GM19238 (cell line): ENCODE measurements around the gene PRR12.
A peak's percentile ranks its signal among the peaks of the same experiment; 100 is the strongest.

Experiments
- DNase-seq: peaks from one replicate; pipeline ENCODE4 v3.0.0; 2011; ENCODE audit warnings: low spot score; ENCODE audit not compliant: insufficient read length

Gene PRR12

GRCh38 chr19:49565261-49565660 lies 25.7 kb upstream of the PRR12 start:
- DNase-seq: no peak

DNA sequence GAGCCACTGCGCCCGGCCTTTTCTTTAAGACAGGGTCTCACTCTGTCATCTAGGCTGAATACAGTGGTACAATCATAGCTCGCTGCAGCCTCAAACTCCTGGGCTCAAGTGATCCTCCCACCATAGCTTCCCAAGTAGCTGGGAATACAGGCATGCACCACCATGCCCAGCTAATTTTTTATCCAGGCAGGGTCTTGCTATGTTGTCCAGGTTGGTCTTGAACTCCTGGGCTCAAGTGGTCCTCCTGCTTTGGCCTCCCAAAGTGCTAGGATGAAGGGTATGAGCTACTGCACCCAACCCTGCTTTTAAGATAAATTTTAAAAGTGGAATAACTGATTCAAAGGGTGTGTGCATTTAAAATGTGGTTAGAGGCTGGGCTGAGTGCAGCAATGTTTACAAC lies 24.7 kb upstream of the PRR12 start:
- DNase-seq: no peak

GRCh38 chr19:49567861-49568441 lies 23.0 kb upstream of the PRR12 start:
- no peak for DNase-seq

GRCh38 chr19:49570138-49570856 lies 20.7 kb upstream of the PRR12 start:
- peak; percentile 78 for DNase-seq

- no peak for DNase-seq
Observed at GRCh38 chr19:49570997-49571676, 19.8 kb upstream of the PRR12 start.

DNA sequence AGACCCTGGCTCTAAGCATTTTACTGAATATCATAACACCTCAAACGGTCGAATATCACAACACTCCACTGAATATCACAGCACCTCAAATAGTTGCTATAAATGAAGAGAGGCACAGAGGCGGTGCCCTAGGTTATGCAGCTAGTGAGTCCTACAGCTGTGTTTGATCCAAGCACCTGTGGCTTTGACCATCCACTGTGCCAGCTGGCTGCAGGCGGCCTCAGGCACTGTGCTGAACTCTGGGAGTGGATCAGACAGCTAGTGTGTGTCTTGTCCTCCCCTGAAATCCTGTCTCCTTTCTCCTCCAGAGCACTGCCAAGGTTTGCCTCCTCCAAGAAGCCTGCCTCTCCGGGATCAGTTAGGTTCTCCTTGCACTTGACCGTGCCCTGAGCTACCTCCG lies 18.0 kb upstream of the PRR12 start:
- DNase-seq: no peak

DNA sequence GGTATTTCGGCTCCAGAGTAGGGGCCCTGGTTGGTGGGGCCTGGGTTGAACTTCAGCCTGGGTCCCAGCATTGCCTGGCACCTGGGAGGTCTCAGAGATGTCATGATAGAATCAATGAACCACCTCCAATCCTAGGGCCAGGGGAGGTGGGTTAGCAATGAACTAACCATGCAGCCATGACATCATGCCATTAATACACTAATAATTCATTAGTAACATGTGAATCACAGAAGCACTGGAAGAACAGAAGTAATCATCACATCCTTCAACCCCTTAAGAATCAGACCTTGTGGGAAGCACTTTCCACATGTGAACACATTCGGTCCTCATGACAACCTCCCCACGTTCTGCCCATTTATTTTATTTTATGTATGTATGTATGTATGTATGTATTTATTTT lies 17.6 kb upstream of the PRR12 start:
- no peak for DNase-seq

GRCh38 chr19:49574206-49574755 lies 16.7 kb upstream of the PRR12 start:
- DNase-seq: no peak

- no peak for DNase-seq
Observed at GRCh38 chr19:49579193-49579592, 11.8 kb upstream of the PRR12 start.

DNA sequence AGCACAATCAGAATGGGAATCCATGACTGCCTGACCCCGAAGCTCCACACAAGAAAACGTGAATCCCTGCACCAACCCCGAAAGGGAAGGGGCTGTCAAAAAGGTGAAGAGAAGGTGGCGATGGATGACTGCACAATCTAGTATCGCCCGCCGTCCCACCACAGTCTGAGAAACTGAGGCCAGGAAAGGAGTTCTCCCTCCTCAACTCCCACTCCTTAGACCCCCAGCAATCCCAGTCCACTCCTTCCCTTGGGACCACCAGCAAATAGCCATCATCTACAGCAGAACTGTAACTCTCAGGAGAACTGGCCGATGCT lies 11.1 kb upstream of the PRR12 start:
- no peak for DNase-seq

DNA sequence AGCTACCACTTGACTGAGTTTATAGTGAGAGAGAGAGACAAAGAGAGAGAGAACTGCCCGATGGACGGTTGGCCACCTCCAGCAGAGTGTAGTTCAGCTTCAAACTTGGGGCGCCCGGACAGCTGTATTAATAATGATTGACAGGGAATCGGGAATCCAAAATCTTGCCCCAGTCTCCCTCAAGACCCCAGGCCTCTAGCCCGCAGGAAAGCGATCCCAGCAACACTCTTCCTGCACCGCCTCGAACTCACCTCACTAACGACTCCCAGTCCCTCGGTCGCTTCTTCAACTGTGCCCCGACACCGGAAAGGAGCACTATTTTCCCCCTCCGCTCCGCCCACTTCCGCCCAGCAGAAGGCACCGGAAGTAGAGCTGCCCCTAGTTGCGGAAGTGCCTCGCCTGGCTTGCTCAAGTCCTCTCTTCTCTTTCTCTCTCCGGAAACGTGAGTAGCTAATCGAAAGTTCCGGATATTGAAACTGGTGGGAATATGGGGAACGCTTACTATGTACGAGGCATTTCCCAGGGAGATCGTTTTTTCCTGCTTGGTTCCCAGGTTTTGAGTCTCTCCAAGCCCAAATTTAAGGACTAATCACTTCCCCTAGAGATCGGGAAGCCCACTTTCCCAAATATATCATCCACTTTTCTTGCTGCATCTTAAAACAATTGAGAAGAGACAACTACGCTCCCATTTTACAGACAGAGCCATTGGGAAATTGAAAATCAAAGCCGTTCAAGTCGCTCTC lies 10.5 kb upstream of the PRR12 start, which contains the start of gene NOSIP:
NOSIP (minus strand) TSS at position 293 of the 743 bp plus-strand sequence. CDS start 19,865 bp downstream, outside the sequence.
- DNase-seq: peak; percentile 85

GRCh38 chr19:49581007-49581508 lies 9.9 kb upstream of the PRR12 start, which contains the start of gene PRRG2:
Gene PRRG2, plus strand, starts transcription at chr19:49581316. Its CDS starts 1,904 bp downstream, at chr19:49583220.
- DNase-seq: no peak

GRCh38 chr19:49583239-49583638 lies 7.7 kb upstream of the PRR12 start:
- no peak for DNase-seq

GRCh38 chr19:49585023-49585422 lies 6.0 kb upstream of the PRR12 start:
- no peak for DNase-seq

DNA sequence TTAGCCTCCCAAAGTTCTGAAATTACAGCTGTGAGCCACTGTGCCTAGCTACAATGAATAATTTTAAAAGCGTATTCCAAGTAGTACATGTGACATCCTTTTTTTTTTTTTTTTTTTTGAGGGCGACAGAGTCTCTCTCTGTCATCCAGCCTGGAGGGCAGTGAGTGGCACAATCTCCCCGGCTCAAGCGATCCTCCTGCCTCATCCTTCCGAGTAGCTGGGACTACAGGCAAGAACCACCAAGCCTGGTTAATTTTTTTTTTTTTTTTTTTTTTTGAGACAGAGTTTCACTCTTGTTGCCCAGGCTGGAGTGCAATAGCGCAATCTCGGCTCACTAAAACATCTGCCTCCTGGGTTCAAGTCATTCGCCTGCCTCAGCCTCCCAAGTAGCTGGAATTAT lies 3.8 kb upstream of the PRR12 start:
- DNase-seq: no peak

- DNase-seq: no peak
Observed at GRCh38 chr19:49588365-49589122, 2.4 kb upstream of the PRR12 start.

- no peak for DNase-seq
Observed at GRCh38 chr19:49589502-49589905, 1.5 kb upstream of the PRR12 start.

DNA sequence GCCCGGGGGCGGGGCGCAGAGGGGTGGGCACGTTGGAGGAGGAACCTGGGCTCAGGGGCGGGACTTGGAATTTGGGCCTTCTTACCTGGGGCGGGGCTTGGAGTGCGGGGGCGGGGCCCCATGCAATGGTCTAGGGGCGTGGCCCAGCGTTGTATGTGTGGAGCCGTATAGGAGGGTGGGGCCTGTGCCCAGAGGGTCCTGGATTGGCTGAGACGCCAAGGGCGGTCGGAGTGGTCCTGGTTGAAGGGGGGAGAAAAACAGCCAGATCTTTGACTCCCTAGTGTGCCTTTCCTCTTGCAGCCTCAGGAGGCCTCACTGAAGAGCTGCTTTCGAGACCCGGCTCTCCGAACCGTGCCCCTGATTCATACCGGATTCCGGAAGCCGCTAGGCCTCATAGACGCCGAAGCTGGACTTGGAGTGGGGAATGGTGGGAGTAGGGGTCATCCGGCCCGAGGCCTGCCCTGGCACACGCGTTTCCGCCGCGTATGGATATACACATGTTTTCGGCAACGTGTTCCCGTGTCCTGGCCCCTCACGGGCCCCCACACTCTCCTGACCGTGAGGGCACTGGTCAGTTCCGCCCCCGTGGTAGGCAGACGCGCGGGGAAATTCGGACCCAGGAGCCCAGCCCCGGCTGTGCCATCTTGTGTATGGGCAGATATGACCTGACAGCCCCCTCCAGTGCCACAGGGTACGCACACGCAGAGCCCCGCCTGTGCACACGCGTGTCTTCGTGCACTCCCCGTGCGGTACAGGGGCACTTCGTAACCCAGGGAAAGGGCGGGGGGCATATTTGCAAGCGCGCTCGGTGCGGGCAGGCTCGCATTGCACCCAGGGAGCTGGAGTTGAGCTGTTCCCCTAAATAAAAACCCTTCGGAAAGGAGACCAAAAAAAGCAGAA lies 661 bp upstream of the PRR12 start:
- peak; percentile 89 for DNase-seq

- peak; percentile 40 for DNase-seq
Observed at GRCh38 chr19:49591731-49592485, 926 bp downstream of the PRR12 start.
